ENCODE results near the gene HSD17B4.
A peak's percentile ranks its signal among the peaks of the same experiment; 100 is the strongest.
"Not testable (repeated sequence)": the region's sequence is repeated elsewhere in the genome, so short reads cannot be mapped to it uniquely, and the experiment has no call there.

HSD17B4 gene

GRCh38 chr5:119411361-119412278, 40.7 kb upstream of the HSD17B4 start:
- TF ChIP-seq EZH2phosphoT487 (IDR thresholded peaks at IDR 0.05; ENCODE audit: low read depth) (no peak), CTCF (IDR thresholded peaks at IDR 0.05; ENCODE audit: low read depth, low read length) (peak; percentile 80)
- no peaks in the 10 kb centered on the region for H3K9me3 ChIP-seq (ENCODE audit: insufficient read depth, low read length)
- no peaks in the 10 kb centered on the region for H3K79me2 ChIP-seq (ENCODE audit: low read length)
- H3K9ac ChIP-seq (ENCODE audit: low read length), result peak overlapping the region; percentile 67
- no peaks in the 10 kb centered on the region for H4K20me1 ChIP-seq (ENCODE audit: insufficient read depth, low read length)
- peak overlapping the region; percentile 93 for H2AFZ ChIP-seq (ENCODE audit: low read depth, low read length)
- H3K4me3 ChIP-seq (ENCODE audit: low read length), result peak overlapping the region; percentile 79
- H3K4me2 ChIP-seq (ENCODE audit: low read length), result peak overlapping the region; percentile 85
- H3K27me3 ChIP-seq (ENCODE audit: low read depth, low read length), result no peaks in the 10 kb centered on the region
- H3K27ac ChIP-seq (ENCODE audit: low read length), result no peak overlapping the region
- peaks cover 68% of the 10 kb centered on the region for H3K4me1 ChIP-seq (ENCODE audit: low read length)
- H3K36me3 ChIP-seq (replicated peaks; ENCODE audit: low read depth, low read length), result no peaks in the 10 kb centered on the region

DNA sequence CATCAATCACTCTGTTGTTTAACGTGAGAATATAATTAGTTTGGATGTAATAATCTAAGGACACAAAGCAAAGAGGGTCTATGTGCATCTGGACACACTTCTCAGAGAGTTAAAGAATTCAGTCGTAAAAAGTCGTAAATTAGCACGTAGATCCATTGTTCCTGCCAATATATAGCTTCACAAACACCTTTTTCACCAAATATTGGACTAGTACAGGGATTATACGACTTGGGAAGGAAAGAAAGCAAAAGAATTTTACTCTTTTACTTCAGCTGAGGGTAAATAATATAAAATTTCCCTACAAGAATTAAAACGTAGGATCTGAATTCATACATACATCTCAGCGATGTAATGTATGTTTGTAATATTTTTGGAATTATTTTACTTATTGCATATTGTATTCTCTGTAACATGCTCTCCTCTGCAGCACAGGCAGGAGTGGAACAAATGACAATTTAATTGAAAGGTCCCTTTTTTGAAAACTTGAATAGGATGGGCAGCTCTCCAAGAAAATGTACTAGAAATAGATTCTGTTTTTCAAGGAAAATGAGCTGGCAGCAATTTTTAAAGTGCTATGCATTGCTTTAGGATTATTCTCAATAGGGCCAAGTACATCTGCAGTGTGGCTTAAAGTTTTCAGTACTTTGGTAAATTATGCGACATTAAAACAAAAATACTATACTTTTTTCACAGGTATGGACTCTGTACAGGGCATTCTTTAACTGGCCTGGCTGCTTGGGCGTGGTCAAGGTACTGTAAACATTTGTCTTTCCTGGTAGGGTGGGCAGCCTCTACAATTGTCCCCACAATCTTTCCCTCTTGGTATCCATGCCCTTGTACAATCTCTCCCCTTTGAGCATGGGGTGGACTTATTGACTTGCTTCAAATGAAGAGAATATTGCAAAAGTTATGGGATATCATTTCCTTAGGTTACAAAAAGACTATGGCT, 39.7 kb upstream of the HSD17B4 start:
- no peaks in the 10 kb centered on the region for H3K9me3 ChIP-seq (ENCODE audit: insufficient read depth, low read length)
- no peak for TF ChIP-seq CTCF (IDR thresholded peaks at IDR 0.05; ENCODE audit: low read depth, low read length)
- TF ChIP-seq EZH2phosphoT487 (IDR thresholded peaks at IDR 0.05; ENCODE audit: low read depth), result no peak
- no peak overlapping the region for H2AFZ ChIP-seq (ENCODE audit: low read depth, low read length)
- no peaks in the 10 kb centered on the region for H4K20me1 ChIP-seq (ENCODE audit: insufficient read depth, low read length)
- no peaks in the 10 kb centered on the region for H3K79me2 ChIP-seq (ENCODE audit: low read length)
- H3K27me3 ChIP-seq (ENCODE audit: low read depth, low read length), result no peaks in the 10 kb centered on the region
- H3K4me3 ChIP-seq (ENCODE audit: low read length), result peak overlapping the region; percentile 79; the same call in 1 of the 2 replicates
- peaks cover 76% of the 10 kb centered on the region for H3K4me1 ChIP-seq (ENCODE audit: low read length)
- H3K9ac ChIP-seq (ENCODE audit: low read length), result peak overlapping the region; percentile 23; the same call in 1 of the 2 replicates
- H3K36me3 ChIP-seq (replicated peaks; ENCODE audit: low read depth, low read length), result no peaks in the 10 kb centered on the region
- H3K27ac ChIP-seq (ENCODE audit: low read length), result no peak overlapping the region
- peak overlapping the region; percentile 85 for H3K4me2 ChIP-seq (ENCODE audit: low read length)

DNA sequence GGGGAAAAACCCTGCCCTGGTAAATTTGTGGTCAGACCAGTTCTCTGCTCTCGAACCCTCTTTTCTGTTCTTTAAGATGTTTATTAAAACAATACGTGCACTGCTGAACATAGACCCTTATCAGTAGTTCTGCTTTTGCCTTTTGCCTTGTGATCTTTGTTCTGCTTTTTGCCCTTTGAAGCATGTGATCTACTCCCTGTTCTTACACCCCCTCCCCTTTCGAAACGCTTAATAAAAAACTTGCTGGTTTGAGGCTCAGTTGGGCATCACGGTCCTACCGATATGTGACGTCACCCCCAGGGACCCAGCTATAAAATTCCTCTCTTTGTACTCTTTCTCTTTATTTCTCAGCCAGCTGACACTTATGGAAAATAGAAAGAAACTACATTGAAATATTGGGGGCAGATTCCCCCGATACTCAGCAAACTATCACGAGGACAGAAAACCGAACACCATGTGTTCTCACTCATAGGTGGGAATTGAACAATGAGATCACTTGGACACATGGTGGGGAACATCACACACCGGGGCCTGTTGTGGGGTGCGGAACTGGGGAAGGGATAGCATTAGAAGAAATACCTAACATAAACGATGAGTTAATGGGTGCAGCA, 38.1 kb upstream of the HSD17B4 start:
- H3K27me3 ChIP-seq (ENCODE audit: low read depth, low read length); H3K9me3 ChIP-seq (ENCODE audit: insufficient read depth, low read length); H2AFZ ChIP-seq (ENCODE audit: low read depth, low read length); H3K36me3 ChIP-seq (replicated peaks; ENCODE audit: low read depth, low read length); H3K79me2 ChIP-seq (ENCODE audit: low read length); H4K20me1 ChIP-seq (ENCODE audit: insufficient read depth, low read length): not testable (repeated sequence)
- Histone ChIP-seq H3K4me2 (ENCODE audit: low read length) (peak overlapping the region; percentile 85), H3K9ac (ENCODE audit: low read length) (peak overlapping the region; percentile 34; the same call in 1 of the 2 replicates), H3K27ac (ENCODE audit: low read length) (peak overlapping the region; percentile 87), H3K4me1 (ENCODE audit: low read length) (peaks cover 87% of the 10 kb centered on the region), H3K4me3 (ENCODE audit: low read length) (0 out of 2 replicates have a peak overlapping the region, but pooled peaks have one; percentile 36)

DNA sequence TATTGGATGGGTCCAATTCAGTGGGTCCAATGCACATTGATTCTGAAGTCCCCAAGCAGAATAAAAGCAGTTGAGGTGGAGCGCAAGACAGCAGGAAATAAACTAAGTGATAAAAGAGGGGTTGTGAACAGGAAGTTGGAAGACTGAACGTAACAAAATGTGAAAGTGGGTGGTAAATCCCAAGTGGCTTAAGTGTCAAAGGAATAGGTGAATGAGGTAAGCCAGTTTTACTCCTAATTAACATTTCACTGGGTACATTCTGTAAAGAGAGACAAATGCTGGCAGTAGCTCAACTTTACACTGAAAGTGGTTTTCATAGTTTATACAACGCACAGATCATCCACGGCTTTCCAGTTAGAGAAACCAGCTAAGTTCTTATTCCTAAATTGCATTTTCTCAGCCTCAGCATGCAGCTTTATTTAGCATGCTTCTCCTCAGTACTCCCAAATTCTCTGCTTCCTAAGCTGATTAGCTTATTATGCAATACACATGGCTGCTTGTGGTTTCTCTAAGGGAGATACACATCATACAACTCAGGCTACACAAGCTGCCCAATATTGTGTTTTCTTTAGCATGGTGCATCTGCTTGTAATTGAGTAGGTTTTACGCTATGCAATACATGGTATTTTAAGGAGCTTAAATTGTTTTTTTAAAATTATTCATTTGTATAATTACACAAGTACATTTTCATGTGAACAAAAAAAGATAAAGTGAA, 34.2 kb upstream of the HSD17B4 start:
- peak overlapping the region; percentile 4; the same call in 1 of the 2 replicates for H3K9ac ChIP-seq (ENCODE audit: low read length)
- H3K9me3 ChIP-seq (ENCODE audit: insufficient read depth, low read length), result no peaks in the 10 kb centered on the region
- H3K4me2 ChIP-seq (ENCODE audit: low read length), result peak overlapping the region; percentile 72
- H3K27me3 ChIP-seq (ENCODE audit: low read depth, low read length), result no peaks in the 10 kb centered on the region
- no peaks in the 10 kb centered on the region for H3K36me3 ChIP-seq (replicated peaks; ENCODE audit: low read depth, low read length)
- H3K4me3 ChIP-seq (ENCODE audit: low read length), result peak overlapping the region; percentile 48
- H4K20me1 ChIP-seq (ENCODE audit: insufficient read depth, low read length), result no peaks in the 10 kb centered on the region
- no peaks in the 10 kb centered on the region for H3K79me2 ChIP-seq (ENCODE audit: low read length)
- TF ChIP-seq CTCF (IDR thresholded peaks at IDR 0.05; ENCODE audit: low read depth, low read length) (no peak), EZH2phosphoT487 (IDR thresholded peaks at IDR 0.05; ENCODE audit: low read depth) (no peak)
- H2AFZ ChIP-seq (ENCODE audit: low read depth, low read length), result no peak overlapping the region
- H3K27ac ChIP-seq (ENCODE audit: low read length), result peak overlapping the region; percentile 82
- H3K4me1 ChIP-seq (ENCODE audit: low read length), result peaks cover 65% of the 10 kb centered on the region
